GM11168 (cell line): ENCODE measurements around the gene HIPK1.

Source experiments
- in situ Hi-C: fragments of 300-500 bp; cut with MboI; formaldehyde crosslinking; loops from one replicate; pipeline ENCODE4 v1.12.0; 2022; ENCODE audit warnings: low sequenced_read_pairs; ENCODE audit not compliant: unreplicated experiment

The HIPK1 gene

GRCh38 chr1:113912594-113913311 is 16.4 kb upstream of the HIPK1 start:
- in situ Hi-C loops = no loop called here

GRCh38 chr1:113913312-113913668 is 15.8 kb upstream of the HIPK1 start:
- in situ Hi-C loops = no loop called here

GRCh38 chr1:113913887-113914664 is 15.0 kb upstream of the HIPK1 start:
- in situ Hi-C loops = no loop called here

GRCh38 chr1:113916974-113917373 is 12.2 kb upstream of the HIPK1 start:
- in situ Hi-C loops = no loop called here

- in situ Hi-C loops = no loop called here
Observed at GRCh38 chr1:113917400-113918082, 11.6 kb upstream of the HIPK1 start.

- in situ Hi-C loops = no loop called here
Observed at GRCh38 chr1:113918243-113918642, 10.9 kb upstream of the HIPK1 start.

- in situ Hi-C loops = no loop called here
Observed at GRCh38 chr1:113922957-113923356, 6.2 kb upstream of the HIPK1 start.

- in situ Hi-C loops = no loop called here
Observed at GRCh38 chr1:113924473-113924872, 4.7 kb upstream of the HIPK1 start.

GRCh38 chr1:113928187-113928930 is 765 bp upstream of the HIPK1 start:
- in situ Hi-C loops = no loop called here

GRCh38 chr1:113929750-113930498 is 800 bp downstream of the HIPK1 start:
- in situ Hi-C loops = no loop called here

GRCh38 chr1:113930499-113931161 is 1.5 kb downstream of the HIPK1 start:
- in situ Hi-C loops = no loop called here

- in situ Hi-C loops = no loop called here
Observed at GRCh38 chr1:113931451-113931851, 2.3 kb downstream of the HIPK1 start.

- in situ Hi-C loops = no loop called here
Observed at GRCh38 chr1:113934006-113934405, 4.9 kb downstream of the HIPK1 start.

- in situ Hi-C loops = no loop called here
Observed at GRCh38 chr1:113934511-113935055, 5.5 kb downstream of the HIPK1 start.

GRCh38 chr1:113935176-113935575 is 6.1 kb downstream of the HIPK1 start:
- in situ Hi-C loops = no loop called here

- in situ Hi-C loops = no loop called here
Observed at GRCh38 chr1:113935970-113936369, 6.8 kb downstream of the HIPK1 start.

- in situ Hi-C loops = no loop called here
Observed at GRCh38 chr1:113937146-113937545, 8.0 kb downstream of the HIPK1 start.

- in situ Hi-C loops = no loop called here
Observed at GRCh38 chr1:113938192-113938591, 9.1 kb downstream of the HIPK1 start.
